OCI-LY3 (cell line): Measurements from ENCODE around the gene SNAPC2.

Source experiments
- H2AFZ ChIP-seq: fragments of 200-600, 300-600 bp; shearing (Covaris generic); 2 replicates; pipeline ENCODE4 v1.6.0; 2014; ENCODE audit warnings: antibody characterized with exemption, low read depth, low read length
- H3K27ac ChIP-seq: fragments of 200-600, 300-600 bp; sonication (generic); 2 replicates; pipeline ENCODE4 v1.5.1; 2014; ENCODE audit warnings: mild to moderate bottlenecking, low read length, moderate library complexity, mixed read lengths
- H3K27me3 ChIP-seq: fragments of 200-600, 300-600 bp; sonication (generic); 2 replicates; pipeline ENCODE4 v1.6.1; 2014; ENCODE audit warnings: low read depth, low read length, mixed read lengths
- H3K36me3 ChIP-seq: fragments of 200-600, 300-600 bp; sonication (generic); replicated peaks from 2 replicates; pipeline ENCODE3; 2014; ENCODE audit warnings: low read depth, low read length, mixed read lengths
- H3K4me1 ChIP-seq: fragments of 300-600, 200-600 bp; sonication (generic); 2 replicates; pipeline ENCODE4 v1.6.1; 2014; ENCODE audit warnings: low read length, mixed read lengths
- H3K4me2 ChIP-seq: fragments of 200-600, 300-600 bp; sonication (generic); 2 replicates; pipeline ENCODE4 v1.6.1; 2014; ENCODE audit warnings: low read length, mixed read lengths
- H3K4me3 ChIP-seq: fragments of 300-600, 200-600 bp; sonication (generic); 2 replicates; pipeline ENCODE4 v1.5.1; 2014; ENCODE audit warnings: antibody characterized with exemption, mild to moderate bottlenecking, low read length, moderate library complexity
- H3K79me2 ChIP-seq: fragments of 300-600, 200-600 bp; shearing (Covaris generic); 2 replicates; pipeline ENCODE4 v1.6.1; 2014; ENCODE audit warnings: mild to moderate bottlenecking, low read length, mixed read lengths
- H3K9ac ChIP-seq: fragments of 300-600, 200-600 bp; shearing (Covaris generic); 2 replicates; pipeline ENCODE4 v1.6.0; 2014; ENCODE audit warnings: mild to moderate bottlenecking, low read length, moderate library complexity
- H3K9me3 ChIP-seq: fragments of 200-600, 300-600 bp; shearing (Covaris generic); 2 replicates; pipeline ENCODE4 v1.6.1; 2014; ENCODE audit warnings: low read length, mixed read lengths; ENCODE audit not compliant: insufficient read depth
- H4K20me1 ChIP-seq: fragments of 200-600, 300-600 bp; sonication (generic); 2 replicates; pipeline ENCODE4 v1.6.1; 2016; ENCODE audit warnings: low read length, mixed read lengths; ENCODE audit not compliant: insufficient read depth
- CTCF ChIP-seq: fragments of 200-600, 300-600 bp; sonication (generic); IDR thresholded peaks from 2 replicates; pipeline ENCODE4 v1.5.1; 2014; ENCODE audit warnings: antibody characterized with exemption, low read length, low read depth
- EZH2phosphoT487 ChIP-seq: fragments of 200-600 bp; shearing (Covaris generic); IDR thresholded peaks from 2 replicates; pipeline ENCODE4 v1.6.1; 2018; ENCODE audit warnings: antibody characterized with exemption, mixed run types, low read depth

The SNAPC2 gene

GRCh38 chr19:7908078-7908699, 11.9 kb upstream of the SNAPC2 start:
- Histone ChIP-seq H3K79me2 (peaks cover 45% of the 10 kb centered on the region), H3K9me3 (no peaks in the 10 kb centered on the region), H3K27me3 (no peaks in the 10 kb centered on the region), H3K36me3 (peaks cover 27% of the 10 kb centered on the region), H3K4me3 (no peak overlapping the region), H2AFZ (no peak overlapping the region), H3K4me1 (peaks cover 9% of the 10 kb centered on the region), H4K20me1 (peaks cover 35% of the 10 kb centered on the region), H3K4me2 (no peak overlapping the region), H3K27ac (no peak overlapping the region), H3K9ac (no peak overlapping the region)
- TF ChIP-seq CTCF (no peak), EZH2phosphoT487 (no peak)

- no peak for TF ChIP-seq CTCF
- Histone ChIP-seq H3K9me3 (no peaks in the 10 kb centered on the region), H3K36me3 (peaks cover 27% of the 10 kb centered on the region), H3K4me2 (no peak overlapping the region), H3K4me3 (no peak overlapping the region), H3K9ac (no peak overlapping the region), H3K4me1 (peaks cover 9% of the 10 kb centered on the region), H2AFZ (no peak overlapping the region), H4K20me1 (peaks cover 35% of the 10 kb centered on the region), H3K79me2 (peaks cover 44% of the 10 kb centered on the region), H3K27me3 (no peaks in the 10 kb centered on the region), H3K27ac (no peak overlapping the region)
These were observed 11.2 kb upstream of the SNAPC2 start for GRCh38 chr19:7908742-7909461.

- Histone ChIP-seq H3K27ac (no peak overlapping the region), H3K4me3 (no peak overlapping the region), H3K9me3 (no peaks in the 10 kb centered on the region), H4K20me1 (peaks cover 32% of the 10 kb centered on the region), H3K4me1 (peaks cover 8% of the 10 kb centered on the region), H2AFZ (no peak overlapping the region), H3K9ac (no peak overlapping the region), H3K79me2 (peaks cover 38% of the 10 kb centered on the region), H3K27me3 (no peaks in the 10 kb centered on the region), H3K36me3 (peaks cover 27% of the 10 kb centered on the region), H3K4me2 (no peak overlapping the region)
- TF ChIP-seq EZH2phosphoT487 (no peak), CTCF (no peak)
These were observed 10.6 kb upstream of the SNAPC2 start for GRCh38 chr19:7909471-7910067.

- TF ChIP-seq CTCF (no peak), EZH2phosphoT487 (no peak)
- no peaks in the 10 kb centered on the region for H3K9me3 ChIP-seq
- H3K79me2 ChIP-seq, result peaks cover 28% of the 10 kb centered on the region
- H3K36me3 ChIP-seq, result peaks cover 27% of the 10 kb centered on the region
- H3K27me3 ChIP-seq, result no peaks in the 10 kb centered on the region
- peaks cover 2% of the 10 kb centered on the region; the same call in 1 of the 2 replicates for H3K4me1 ChIP-seq
- H3K4me2 ChIP-seq, result no peak overlapping the region
- H3K9ac ChIP-seq, result no peak overlapping the region
- no peak overlapping the region for H3K4me3 ChIP-seq
- no peak overlapping the region for H2AFZ ChIP-seq
- H4K20me1 ChIP-seq, result peaks cover 24% of the 10 kb centered on the region
- H3K27ac ChIP-seq, result no peak overlapping the region
These were observed 9.6 kb upstream of the SNAPC2 start for GRCh38 chr19:7910321-7911161.
